Heart left ventricle (tissue), 16 donors: Measurements from ENCODE around the gene ADGRG6. TPM values are rescaled to one million over a fixed set of nuclear protein-coding genes. Genes with fewer than 3 reads are reported as not detected.
A peak's percentile ranks its signal among the peaks of the same experiment; 100 is the strongest.

Source experiments
- ATAC-seq, 4 donors: fragments of 200-7000 bp; cut with Tn5 transposase; one replicate each; pipeline ENCODE4 v1.9.1; 2020 to 2022; ENCODE audit warnings: moderate library complexity in 4 of 4, mild to moderate bottlenecking in 3 of 4, moderate number of reproducible peaks in 1 of 4
- DNase-seq, 5 donors: peaks; one replicate each; pipeline ENCODE4 v3.0.0-alpha.2; 2020
- H3K27ac ChIP-seq, 12 donors: fragments of 200-600 bp; sonication (generic) in 4 of 12; one replicate each; pipeline versions ENCODE4 v1.5.0 to v1.8.0; 2016 to 2022; ENCODE audit warnings: mild to moderate bottlenecking in 2 of 12
- H3K27me3 ChIP-seq, 9 donors: fragments of 200-600 bp; sonication (generic) in 2 of 9; one replicate each; pipeline versions ENCODE4 v1.5.1 to v1.8.0; 2016 to 2022; ENCODE audit warnings: mild to moderate bottlenecking in 3 of 9
- H3K36me3 ChIP-seq, 9 donors: fragments of 200-600 bp; sonication (generic) in 2 of 9; one replicate each; pipeline versions ENCODE4 v1.5.0 to v1.8.0; 2018 to 2022; ENCODE audit warnings: mild to moderate bottlenecking in 2 of 9
- H3K4me1 ChIP-seq, 12 donors: fragments of 200-600 bp; sonication (generic) in 4 of 12; one replicate each; pipeline versions ENCODE4 v1.5.0 to v1.8.0; 2016 to 2022; ENCODE audit warnings: mild to moderate bottlenecking in 3 of 12
- H3K4me3 ChIP-seq, 12 donors: fragments of 200-600 bp; sonication (generic) in 4 of 12; one replicate each; pipeline versions ENCODE4 v1.5.0 to v1.8.0; 2017 to 2022; ENCODE audit warnings: mild to moderate bottlenecking in 9 of 12, moderate library complexity in 4 of 12
- H3K9me3 ChIP-seq, 12 donors: fragments of 200-600 bp; sonication (generic) in 4 of 12; one replicate each; pipeline versions ENCODE4 v1.5.0 to v1.8.0; 2016 to 2022; ENCODE audit warnings: mild to moderate bottlenecking in 1 of 12
- POLR2A ChIP-seq, 2 donors: fragments of 450-650 bp; IDR thresholded peaks; one replicate each; pipeline ENCODE4 v1.6.1; 2017; ENCODE audit warnings: antibody characterized with exemption in 2 of 2, mild to moderate bottlenecking in 2 of 2, moderate library complexity in 2 of 2
- WGBS, 4 donors: extraction: QIAGEN DNeasy Blood & Tissue Kit in 2 of 4; methylation state at CpG; one replicate each; pipeline versions ENCODE4 v1.1.5 to v1.1.7; 2013 to 2018; 5-methylcytosine and 5-hydroxymethylcytosine counted together
- intact Hi-C, 10 donors: fragments of 100-400 bp; cut with DNase I; formaldehyde crosslinking; loops; one replicate each; pipeline versions ENCODE4 v1.11.1 to v1.14.2; 2022
- polyA plus RNA-seq, 2 donors: library from polyadenylated mRNA; stranded (reverse); fragments of 200-250 nt; gene quantifications; one replicate each; pipeline ENCODE4 v1.2.3, GENCODE V29; 2013
- total RNA-seq, 9 donors: library from RNA; depleted of rRNA in 2 of 9; stranded (reverse); fragments of >200 nt in 2 of 9; fragmentation: NEBNext Ultra II Directional in 3 of 9; extraction: Animal tissue kit (Norgen Biotek cat#: 25700) in 3 of 9; gene quantifications; one replicate each; pipeline versions ENCODE4 v1.1.0 to v1.2.4, GENCODE V29; 2016 to 2023
- TF ChIP-seq, protein P1 (sequence below), 12 donors: fragments of 200-600 bp; sonication (generic) in 4 of 12; IDR thresholded peaks; one replicate each; pipeline versions ENCODE4 v1.5.0 to v1.8.0; 2018 to 2022; ENCODE audit warnings: antibody characterized with exemption in 12 of 12, mild to moderate bottlenecking in 5 of 12
- donor health status: ischemic (EF 13 %, LVEDD 7.1; RV severe dilation, severe dysfunction).
- donor health status: healthy with polysubstance abuse.
- donor health status: DM: no; HTN: yes; CAD: no.
- donor health status: DM: no; HTN: no; CAD: no.
- donor health status: ischemic (EF 25% LVEDD 6.9; RV normal size, moderate dysfunction).
- donor health status: ischemic (EF 25% LVEDD 5.7; RV mildly dilated, moderate dysfunction).
- donor health status: healthy.
- donor health status: DM: yes; HTN: yes; CAD: no.
- donor health status: ischemic (EF 35%, LVEDD 5.7; RV mildly dilated, moderate dysfunction).
- donor health status: nonischemic (EF 11% LVEDD 7.7; RV severe dilation, severe dysfunction).
- donor health status: DM: yes; HTN: yes; CAD: no.
- donor health status: PGD.
- donor health status: ischemic (EF 29% LVEDD 5.4; RV normal size, mild dysfunction).
- donor health status: nonischemic (EF 23%, LVEDD 6.1; RV moderate dilation, normal function).

Gene ADGRG6
- total and polyA plus RNA-seq, 11 donors, result 0.61 to 10.5 (median 2.0) TPM

DNA sequence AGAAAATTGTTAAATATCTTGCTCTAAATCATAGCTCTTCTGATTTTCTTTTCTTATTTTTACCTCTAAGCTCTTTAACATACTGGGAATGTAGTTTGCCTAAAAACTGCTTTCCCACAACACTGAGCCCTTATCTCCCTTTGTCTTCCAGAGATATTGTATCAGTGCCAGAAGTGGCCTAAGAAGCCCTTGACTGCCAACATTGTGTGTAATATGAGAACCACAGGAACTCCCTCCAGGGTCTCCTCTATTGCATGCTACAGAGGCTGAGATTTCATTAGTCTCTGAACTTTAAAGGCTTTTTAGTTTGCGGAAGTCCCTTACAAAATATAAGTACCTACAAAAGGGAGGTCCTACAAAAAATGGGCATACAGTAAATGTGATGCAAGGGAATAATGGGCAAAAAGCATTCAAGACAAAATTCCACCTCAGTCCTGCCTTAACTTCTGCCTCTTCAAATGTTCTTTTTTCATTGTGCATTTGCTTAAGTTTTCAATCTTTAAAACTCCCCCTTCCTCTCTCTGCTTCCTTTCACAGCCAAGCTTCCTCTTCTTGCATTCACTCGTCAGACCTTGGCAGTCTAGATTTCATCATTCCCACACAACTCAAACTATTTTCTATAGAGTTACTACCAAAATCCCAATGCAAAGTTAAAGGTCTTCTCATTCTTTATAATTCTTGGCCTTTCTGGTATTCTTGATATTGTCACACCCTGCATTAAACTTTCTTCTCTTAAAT is 76.5 kb downstream of the ADGRG6 start:
- intact Hi-C loops, result no loop called here
- 33 to 45% (median 37%) methylated on average over 2 of the region's 2 CpGs for WGBS, 4 donors
- no peak for DNase-seq
- H3K36me3 ChIP-seq, result no peaks in the 10 kb centered on the region
- H3K27ac ChIP-seq, result peak overlapping the region in 2 of 12 donors; percentile 2 to 35
- peak; percentile 26 to 79 (median 70) for ATAC-seq
- no peaks in the 10 kb centered on the region for H3K9me3 ChIP-seq
- H3K4me1 ChIP-seq, result peaks cover 0 to 27% (median 7%) of the 10 kb centered on the region in 12 donors
- no peaks in the 10 kb centered on the region for H3K27me3 ChIP-seq
- TF ChIP-seq, protein P1, sequence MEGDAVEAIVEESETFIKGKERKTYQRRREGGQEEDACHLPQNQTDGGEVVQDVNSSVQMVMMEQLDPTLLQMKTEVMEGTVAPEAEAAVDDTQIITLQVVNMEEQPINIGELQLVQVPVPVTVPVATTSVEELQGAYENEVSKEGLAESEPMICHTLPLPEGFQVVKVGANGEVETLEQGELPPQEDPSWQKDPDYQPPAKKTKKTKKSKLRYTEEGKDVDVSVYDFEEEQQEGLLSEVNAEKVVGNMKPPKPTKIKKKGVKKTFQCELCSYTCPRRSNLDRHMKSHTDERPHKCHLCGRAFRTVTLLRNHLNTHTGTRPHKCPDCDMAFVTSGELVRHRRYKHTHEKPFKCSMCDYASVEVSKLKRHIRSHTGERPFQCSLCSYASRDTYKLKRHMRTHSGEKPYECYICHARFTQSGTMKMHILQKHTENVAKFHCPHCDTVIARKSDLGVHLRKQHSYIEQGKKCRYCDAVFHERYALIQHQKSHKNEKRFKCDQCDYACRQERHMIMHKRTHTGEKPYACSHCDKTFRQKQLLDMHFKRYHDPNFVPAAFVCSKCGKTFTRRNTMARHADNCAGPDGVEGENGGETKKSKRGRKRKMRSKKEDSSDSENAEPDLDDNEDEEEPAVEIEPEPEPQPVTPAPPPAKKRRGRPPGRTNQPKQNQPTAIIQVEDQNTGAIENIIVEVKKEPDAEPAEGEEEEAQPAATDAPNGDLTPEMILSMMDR (IDR thresholded peaks at IDR 0.05), result no peak
- no peak for TF ChIP-seq POLR2A (IDR thresholded peaks at IDR 0.05)
- no peak overlapping the region for H3K4me3 ChIP-seq

DNA sequence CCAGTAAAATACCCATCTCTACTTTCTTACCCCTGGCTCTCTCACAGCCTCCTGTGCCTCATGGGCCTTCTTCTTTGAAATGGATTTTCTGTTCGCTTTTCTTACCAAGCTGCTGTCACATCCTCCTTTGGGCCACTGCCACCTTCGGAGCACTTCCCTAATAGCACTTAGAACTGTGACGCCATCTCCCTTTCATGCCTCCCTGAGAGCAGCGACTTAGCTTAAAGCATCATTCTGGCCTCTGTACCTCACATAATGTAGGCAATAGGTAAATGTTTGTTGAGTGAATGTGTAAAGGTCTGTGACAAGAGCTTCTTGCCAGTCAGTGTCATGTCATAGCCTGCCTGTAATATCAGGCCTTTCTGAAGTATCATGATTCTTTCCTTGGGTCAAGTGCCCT is 78.8 kb downstream of the ADGRG6 start:
- 58 to 71% (median 65%) methylated on average over 4 of the region's 4 CpGs for WGBS, 4 donors
- H3K4me3 ChIP-seq, result no peak overlapping the region
- H3K4me1 ChIP-seq, result peaks cover 0 to 22% (median 7%) of the 10 kb centered on the region in 12 donors
- H3K9me3 ChIP-seq, result no peaks in the 10 kb centered on the region
- H3K27me3 ChIP-seq, result no peaks in the 10 kb centered on the region
- ATAC-seq, result peak in 2 of 4 donors; percentile 16 to 33
- DNase-seq, result peak in 3 of 5 donors; percentile 11 to 53 (median 30)
- H3K27ac ChIP-seq, result no peak overlapping the region
- intact Hi-C loops, result loop anchor here in 2 of 10 donors (10.0 kb wide), 2 partner anchors 156 to 236 kb away; partner anchors contain the start of genes NMBR (in 1 of the 2) and VTA1 (in 1 of the 2)
- no peaks in the 10 kb centered on the region for H3K36me3 ChIP-seq
- no peak for TF ChIP-seq POLR2A (IDR thresholded peaks at IDR 0.05)
- TF ChIP-seq, protein P1 (IDR thresholded peaks at IDR 0.05), result no peak

DNA sequence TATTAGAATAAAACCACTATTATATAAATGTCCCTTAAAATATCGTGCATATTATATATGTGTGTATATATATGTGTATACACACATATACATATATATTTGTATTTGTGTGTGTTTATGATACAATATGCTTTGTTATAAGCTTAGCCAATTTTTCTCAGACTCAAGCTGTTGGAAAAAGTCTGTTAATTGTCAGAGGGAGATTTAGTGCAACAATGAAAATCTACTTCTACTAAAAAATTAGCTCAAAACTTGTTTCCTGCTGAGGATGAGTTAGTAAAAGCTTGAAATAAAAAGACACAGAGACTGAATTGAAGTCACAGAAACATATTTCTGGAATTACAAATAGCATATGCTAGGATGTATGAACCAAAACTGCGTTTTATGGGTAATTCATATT is 79.4 kb downstream of the ADGRG6 start:
- Histone ChIP-seq H3K9me3 (no peaks in the 10 kb centered on the region), H3K4me3 (no peak overlapping the region), H3K4me1 (peaks cover 0 to 18% (median 7%) of the 10 kb centered on the region in 12 donors), H3K36me3 (no peaks in the 10 kb centered on the region), H3K27me3 (no peaks in the 10 kb centered on the region), H3K27ac (no peak overlapping the region)
- intact Hi-C loops, result loop anchor here in 2 of 10 donors (10.0 kb wide), 2 partner anchors 156 to 236 kb away; partner anchors contain the start of genes NMBR (in 1 of the 2) and VTA1 (in 1 of the 2)
- ATAC-seq (no peak), DNase-seq (no peak)
- WGBS, 4 donors, result 86 to 92% (median 88%) methylated on average over 2 of the region's 2 CpGs
- TF ChIP-seq, protein P1 (IDR thresholded peaks at IDR 0.05), result no peak
- TF ChIP-seq POLR2A (IDR thresholded peaks at IDR 0.05), result no peak

DNA sequence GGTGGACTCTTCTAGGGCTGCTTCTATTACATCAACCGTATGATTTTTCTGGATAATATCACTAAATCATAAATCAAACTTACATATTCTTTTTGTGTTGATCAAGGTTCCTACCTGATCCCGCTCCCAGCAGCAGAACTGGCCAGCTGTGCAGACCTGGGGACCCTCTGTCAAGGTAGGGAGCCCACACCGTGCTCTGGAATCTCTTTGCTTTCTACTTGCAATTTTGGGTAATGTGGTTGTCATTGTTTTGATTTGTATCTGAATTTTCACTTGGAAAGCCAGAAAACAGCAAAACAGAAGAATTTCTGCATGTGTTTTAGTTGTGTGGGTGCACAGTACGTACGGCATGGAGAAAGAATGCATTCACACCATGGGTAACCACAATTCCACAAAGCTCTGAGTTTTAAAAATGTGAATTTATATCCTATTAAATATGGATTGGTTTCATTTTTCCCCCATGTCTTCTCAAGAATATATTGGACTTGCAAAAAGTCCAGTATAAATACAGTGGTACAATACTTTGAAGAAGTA is 80.1 kb downstream of the ADGRG6 start:
- no peak overlapping the region for H3K4me3 ChIP-seq
- peaks cover 0 to 18% (median 7%) of the 10 kb centered on the region in 12 donors for H3K4me1 ChIP-seq
- TF ChIP-seq, protein P1 (IDR thresholded peaks at IDR 0.05), result no peak
- TF ChIP-seq POLR2A (IDR thresholded peaks at IDR 0.05), result no peak
- H3K9me3 ChIP-seq, result no peaks in the 10 kb centered on the region
- H3K27me3 ChIP-seq, result no peaks in the 10 kb centered on the region
- ATAC-seq (no peak), DNase-seq (no peak)
- 91 to 94% (median 92%) methylated on average over 5 of the region's 5 CpGs for WGBS, 4 donors
- intact Hi-C loops, result loop anchor here in 2 of 10 donors (10.0 kb wide), 2 partner anchors 157 to 237 kb away; partner anchors contain the start of genes NMBR (in 1 of the 2) and VTA1 (in 1 of the 2)
- no peak overlapping the region for H3K27ac ChIP-seq
- H3K36me3 ChIP-seq, result no peaks in the 10 kb centered on the region
